HT-29 (cell line): Measurements from ENCODE around the gene TOMM22. TPM values are rescaled to one million over a fixed set of nuclear protein-coding genes. Genes with fewer than 3 reads are reported as not detected.

Experiments used
- DNase-seq: peaks from one replicate; pipeline ENCODE4 v3.0.0-alpha.2; 2015; ENCODE audit warnings: low spot score
- total RNA-seq: library from RNA; depleted of rRNA; stranded (reverse); fragments of >200 nt; shearing (Covaris generic); gene quantifications from 2 replicates; pipeline ENCODE4 v1.2.3, GENCODE V29; 2014

The TOMM22 gene
- total RNA-seq, 1 experiment from 2014 or later: 46.5 TPM

DNA sequence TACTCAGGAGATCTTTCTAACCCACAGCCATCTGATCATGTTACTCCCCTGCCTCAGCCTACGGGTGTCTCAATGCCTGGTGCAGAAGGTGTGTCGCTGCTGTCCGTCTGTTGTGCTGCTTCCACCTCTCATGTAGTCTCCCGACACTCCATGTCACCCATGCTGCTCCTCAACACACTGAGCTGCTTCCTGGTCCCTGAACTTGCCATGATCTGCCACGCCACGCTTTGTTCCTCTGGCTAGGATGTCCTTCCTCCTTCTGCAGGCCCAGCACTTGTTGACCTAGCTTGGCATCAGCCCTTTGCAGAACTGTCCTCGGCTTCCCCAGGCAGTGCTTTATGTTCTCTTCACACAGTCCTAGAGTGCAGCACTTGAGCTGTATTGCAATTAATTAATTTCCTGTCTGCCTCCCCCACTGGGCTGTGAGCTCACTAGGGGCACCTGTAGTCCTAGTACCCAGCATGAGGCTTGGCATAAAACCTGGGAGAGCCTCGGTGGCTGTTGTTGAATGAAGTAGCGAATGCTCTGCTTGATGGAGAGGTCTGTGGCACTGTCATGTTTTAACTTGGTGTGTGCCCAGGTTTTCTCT, 33.5 kb downstream of the TOMM22 start:
- no peak for DNase-seq

DNA sequence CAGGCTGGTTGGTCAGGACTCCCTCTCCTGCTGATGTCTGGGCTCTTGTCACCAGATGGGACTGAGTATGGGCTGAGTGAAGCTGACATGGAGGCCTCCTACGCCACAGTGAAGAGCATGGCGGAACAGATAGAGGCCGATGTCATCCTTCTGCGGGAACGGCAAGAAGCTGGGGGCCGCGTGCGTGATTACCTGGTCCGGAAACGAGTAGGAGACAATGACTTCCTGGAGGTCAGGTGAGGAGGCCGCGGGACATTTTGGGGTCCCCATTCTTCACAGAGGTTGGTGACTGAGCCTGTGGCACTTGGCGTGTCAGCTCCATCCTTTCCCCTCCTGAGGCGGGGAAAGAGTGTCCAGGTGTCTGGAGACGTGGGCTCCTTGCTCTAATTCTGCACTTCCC, 34.1 kb downstream of the TOMM22 start:
- DNase-seq: no peak

DNA sequence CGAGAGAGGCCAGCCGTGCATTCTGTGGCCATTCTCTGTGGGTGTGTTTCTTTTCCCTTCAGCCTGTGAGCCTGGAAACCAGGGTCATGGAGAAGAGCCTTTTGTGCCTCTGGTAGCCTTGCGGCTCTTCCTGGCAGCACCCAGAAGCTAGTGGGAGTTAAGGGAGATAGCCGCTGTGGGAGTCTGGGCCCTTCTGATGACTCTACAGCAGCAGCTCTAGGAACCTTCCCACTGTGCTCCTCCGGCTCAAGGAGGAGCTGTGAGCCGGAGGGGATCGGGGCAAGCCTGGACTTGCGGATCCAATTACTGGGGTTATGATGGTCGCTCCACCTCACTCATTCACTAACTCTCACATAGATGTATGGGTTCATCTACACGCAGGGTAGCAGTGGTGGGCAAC, 34.5 kb downstream of the TOMM22 start:
- no peak for DNase-seq

DNA sequence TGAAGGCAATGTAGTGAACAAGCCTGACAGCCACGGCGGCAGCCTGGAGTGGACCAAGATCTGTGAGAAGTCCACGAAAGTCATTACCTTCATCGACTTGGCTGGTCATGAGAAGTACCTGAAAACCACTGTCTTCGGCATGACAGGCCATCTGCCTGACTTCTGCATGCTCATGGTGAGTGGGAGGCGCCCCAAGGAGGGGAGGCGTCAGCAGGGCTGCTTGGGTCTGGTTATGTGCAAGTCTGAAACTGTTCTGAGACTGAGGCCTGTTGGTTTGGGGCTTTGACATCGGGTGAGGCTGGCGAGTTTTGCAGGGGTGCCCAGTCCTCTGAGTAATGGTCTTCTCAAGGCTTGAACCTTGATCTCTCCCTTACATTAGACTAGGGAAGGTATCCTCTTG, 35.1 kb downstream of the TOMM22 start:
- no peak for DNase-seq

DNA sequence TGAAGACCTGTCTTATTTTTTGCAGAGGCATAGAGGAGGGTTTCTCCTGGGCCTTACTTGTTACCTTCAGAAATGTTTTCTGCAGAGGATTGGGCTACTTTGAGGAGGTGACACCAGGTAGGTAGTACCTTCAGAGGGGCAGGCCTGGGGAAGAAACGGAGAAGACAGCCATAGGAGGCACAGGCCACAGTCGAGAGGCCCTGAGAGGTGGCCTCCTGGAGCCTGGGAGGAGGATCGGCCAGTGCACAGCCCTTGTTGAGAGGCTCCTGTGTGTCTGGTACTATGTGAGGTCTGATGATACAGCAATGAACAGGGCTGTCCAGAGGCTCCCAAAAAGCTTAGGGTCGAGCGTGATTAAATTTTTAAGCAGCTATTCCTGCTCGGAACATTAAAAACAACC, 35.5 kb downstream of the TOMM22 start:
- no peak for DNase-seq

DNA sequence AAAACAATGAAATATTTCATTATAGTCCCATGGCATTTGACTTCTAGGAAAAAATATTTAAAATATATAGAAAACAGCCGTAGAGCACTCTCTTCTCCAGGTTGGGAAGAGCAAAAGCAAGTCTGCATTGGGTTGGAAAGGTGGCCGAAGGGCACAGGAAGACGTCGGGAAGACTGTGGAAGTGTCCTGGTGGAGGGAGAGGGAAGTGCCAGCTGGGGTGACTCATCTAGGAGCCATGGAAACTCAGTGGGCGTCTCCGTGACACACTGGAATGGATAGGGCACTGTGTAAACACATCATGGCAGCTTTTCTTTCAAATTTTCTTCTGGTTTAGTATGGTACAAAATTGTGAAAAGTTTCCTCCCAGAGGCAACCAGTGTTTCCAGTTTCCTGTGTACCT, 36.7 kb downstream of the TOMM22 start:
- DNase-seq: peak; percentile 82

DNA sequence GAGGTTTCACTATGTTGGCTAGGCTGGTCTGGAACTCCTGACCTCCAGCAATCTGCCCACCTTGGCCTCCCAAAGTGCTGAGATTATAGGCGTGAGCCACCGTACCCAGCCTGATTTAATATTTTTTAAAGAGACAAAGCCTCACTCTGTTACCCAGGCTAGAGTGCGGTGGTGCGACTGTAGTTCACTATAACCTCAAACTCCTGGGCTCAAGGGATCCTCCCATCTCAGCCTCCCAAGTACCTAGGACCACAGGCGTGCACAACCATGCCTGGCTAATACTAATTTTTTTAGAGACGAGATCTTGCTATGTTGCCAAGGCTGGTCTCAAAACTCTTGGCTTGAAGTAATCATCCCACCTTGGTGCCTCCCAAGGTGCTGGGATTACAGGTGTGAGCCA, 37.4 kb downstream of the TOMM22 start:
- no peak for DNase-seq

DNA sequence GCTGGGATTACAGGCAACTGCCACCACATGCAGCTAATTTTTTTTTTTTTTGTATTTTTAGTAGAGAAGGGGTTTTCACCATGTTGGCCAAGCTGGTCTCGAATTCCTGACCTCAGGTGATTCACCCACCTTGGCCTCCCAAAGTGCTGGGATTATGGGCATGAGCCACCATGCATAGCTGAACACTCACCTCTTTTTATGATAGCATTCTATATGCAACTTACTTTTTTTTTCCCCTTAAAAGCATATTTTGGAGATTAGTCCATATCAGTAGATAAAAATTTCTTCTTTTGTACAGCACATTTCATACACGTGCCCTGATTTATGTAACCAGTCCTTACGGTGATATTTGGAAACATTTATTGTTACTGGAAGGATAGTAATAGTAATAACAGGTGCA, 38.6 kb downstream of the TOMM22 start:
- DNase-seq: no peak

DNA sequence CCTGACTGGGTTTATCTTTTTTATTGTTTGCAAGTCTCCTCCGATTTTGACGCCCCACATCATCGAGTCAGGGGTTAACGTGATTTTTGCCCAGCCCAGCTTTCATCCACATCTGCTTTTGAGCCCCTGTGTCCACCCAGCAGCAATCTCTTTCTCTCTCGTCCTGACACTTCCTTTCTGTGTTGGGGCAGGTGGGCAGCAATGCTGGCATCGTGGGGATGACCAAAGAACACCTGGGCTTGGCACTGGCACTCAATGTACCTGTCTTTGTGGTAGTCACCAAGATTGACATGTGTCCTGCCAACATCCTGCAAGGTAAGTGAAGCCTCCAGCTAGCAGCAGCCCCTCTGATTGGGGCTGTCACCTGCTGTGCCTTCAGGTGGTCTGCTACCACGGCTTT, 39.8 kb downstream of the TOMM22 start:
- DNase-seq: no peak

DNA sequence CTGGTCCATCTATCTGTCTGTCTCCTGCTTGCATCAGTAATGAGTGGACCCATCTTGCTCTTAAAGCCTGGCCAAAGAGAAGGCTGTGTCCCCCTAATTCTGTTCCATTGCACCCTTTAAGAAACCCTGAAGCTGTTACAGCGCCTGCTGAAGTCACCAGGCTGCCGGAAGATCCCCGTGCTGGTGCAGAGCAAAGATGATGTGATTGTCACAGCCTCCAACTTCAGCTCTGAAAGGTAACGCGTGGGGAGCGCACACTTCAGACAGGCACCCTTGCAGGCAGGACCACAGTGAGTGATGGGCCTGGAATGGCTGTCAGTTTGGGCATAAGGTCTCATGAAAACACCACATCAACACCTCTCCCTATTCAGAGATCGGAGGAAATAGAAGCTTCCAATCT, 42.4 kb downstream of the TOMM22 start:
- no peak for DNase-seq

DNA sequence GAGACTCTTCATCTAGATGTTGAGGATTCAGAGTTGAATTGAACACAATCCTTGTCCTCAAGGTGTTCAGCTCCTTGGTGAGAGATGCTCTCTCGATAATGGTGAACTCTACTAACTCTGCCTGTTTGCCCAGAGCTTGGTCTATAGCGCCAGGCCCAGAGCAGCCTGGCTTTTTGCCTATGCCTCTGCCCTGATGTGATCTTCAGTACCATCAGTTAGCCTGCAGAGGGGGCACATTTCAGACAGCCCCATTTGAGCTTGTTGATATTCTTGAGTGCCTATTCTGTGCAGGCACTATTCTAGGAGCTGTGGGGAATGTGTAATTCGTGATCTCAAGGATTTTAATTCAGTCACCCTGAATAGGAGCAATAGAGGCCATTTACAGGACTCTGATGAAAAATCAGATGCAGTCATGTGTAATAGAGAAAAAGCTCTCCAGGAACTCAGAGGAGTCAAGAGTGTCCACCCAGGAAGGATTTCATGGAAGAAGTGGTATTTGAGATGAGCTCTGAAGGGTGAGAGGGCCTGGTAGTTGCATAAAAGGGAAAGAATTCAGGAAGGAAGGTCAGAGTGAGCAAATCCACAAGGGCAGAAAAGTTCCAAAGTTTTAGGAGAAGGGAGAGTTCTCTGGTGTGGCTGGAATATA, 43.3 kb downstream of the TOMM22 start:
- peak; percentile 68 for DNase-seq

DNA sequence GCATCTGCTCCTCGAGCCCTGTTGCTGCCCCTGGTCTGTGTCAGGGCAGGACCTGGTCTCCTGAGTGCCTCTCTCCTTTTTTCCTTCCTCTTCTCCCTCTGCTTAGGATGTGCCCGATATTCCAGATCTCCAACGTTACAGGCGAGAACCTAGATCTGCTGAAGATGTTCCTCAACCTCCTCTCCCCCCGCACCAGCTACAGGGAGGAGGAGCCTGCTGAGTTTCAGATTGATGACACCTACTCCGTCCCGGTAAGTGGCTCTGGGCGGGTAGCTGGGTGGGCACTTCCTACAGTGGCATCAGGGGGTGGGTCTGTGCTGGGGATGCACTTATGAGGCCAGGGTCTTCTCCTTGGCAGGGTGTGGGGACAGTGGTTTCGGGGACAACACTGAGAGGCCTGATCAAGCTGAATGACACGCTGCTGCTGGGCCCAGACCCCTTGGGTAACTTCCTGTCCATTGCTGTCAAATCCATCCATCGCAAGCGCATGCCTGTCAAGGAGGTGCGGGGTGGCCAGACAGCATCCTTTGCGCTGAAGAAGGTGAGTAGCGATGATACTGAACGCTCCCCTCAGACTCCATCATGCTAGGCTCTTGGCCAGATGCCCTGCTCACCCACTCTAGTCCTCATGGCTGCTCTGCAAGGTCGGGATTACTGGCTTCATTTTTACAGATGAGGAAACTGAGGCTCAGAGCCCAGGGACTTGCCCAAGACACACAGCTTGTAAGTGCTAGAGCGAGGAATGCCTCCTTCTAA, 44.3 kb downstream of the TOMM22 start:
- DNase-seq: no peak

DNA sequence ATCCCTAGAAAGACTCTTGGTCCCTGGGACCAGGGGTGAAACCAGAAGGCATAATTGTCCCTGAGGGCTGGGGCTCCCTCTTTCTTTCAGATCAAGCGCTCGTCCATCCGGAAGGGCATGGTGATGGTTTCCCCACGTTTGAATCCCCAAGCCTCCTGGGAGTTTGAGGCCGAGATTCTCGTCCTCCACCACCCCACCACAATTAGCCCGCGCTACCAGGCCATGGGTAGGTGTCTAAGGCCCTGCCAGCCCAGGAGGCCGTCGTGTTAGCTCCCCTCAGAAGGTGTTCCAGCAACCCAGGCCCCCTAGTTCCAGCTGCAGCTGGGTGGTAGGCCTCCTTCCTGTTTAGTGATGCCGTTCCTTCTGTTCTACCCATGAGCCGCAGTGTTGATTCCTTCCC, 45.4 kb downstream of the TOMM22 start:
- no peak for DNase-seq

DNA sequence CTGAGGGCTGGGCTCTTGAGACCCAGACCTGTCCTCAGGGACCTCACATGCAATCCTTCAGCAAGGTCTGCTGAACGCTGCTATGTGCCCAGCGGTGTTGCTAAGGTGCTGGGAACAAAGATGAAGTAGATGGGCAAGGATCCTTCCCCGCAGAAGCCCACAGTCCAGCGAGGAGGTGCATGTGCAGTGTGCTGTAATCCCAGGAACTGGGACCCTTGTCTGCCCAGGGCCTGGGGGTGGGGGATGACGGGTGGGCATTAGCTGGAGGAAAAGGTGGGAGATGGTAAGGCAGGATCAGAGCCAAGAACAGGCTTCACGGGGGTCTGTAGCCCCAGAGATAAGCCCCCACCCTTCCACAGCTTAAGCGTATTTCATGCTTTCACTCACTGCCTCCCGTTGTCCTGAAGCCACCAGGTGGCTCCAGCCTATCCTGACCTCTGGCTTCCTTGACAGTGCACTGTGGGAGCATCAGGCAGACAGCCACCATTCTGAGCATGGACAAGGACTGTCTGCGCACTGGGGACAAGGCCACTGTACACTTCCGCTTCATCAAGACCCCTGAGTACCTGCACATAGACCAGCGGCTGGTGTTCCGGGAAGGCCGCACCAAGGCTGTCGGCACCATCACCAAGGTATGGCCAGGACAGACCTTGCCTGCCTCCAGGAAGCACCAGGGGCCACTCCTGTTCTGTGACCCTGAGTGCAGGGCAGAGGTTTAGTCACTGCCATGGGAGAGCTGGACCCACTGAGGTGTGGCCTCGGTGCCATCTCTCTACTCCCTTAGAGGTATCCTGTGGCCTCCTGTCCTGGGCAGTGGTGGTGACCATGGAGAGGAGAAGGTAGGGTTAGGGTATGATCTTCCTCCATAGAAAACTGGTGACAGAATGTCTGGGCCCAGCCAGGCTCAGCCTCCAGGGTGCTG, 46.0 kb downstream of the TOMM22 start:
- DNase-seq: no peak

DNA sequence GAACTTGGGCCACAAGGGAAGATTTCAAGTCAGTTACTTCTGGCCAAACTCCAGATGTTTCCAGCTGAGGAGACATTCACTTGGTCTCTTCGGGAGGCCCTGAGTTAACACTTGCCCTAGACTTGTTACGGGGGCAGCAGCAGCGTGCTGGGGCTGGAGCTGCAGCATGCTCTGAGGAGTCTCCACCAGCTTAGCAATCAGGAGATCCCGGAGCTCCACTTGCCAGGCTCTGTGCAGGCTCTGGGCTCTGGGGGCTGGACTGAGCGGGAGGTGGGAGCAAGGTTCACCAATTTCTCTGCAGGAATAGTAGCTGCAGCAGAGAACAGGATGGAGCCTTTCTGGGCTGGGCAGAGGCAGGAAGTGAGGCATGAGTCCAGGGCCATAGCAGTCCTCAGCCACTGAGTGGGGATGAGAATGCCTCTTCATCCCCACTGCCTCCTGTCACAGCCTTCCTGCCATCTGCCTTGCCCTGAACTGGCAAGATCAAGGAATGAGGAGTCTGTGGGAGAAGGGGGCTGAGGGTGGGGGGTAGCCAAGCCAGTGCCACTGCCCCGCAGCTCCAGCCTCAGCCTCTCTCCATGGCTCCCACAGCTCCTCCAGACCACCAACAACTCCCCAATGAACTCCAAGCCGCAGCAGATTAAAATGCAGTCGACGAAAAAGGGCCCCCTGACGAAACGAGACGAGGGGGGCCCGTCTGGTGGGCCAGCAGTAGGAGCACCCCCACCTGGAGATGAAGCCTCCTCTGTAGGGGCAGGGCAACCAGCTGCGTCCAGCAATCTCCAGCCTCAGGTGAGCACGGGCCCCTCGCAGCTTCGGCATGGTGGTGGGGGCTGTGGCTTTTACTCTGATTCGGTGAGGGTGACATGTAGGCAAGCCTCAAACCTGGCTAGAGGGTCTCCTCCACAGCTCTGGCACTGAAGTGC, 47.4 kb downstream of the TOMM22 start:
- no peak for DNase-seq

DNA sequence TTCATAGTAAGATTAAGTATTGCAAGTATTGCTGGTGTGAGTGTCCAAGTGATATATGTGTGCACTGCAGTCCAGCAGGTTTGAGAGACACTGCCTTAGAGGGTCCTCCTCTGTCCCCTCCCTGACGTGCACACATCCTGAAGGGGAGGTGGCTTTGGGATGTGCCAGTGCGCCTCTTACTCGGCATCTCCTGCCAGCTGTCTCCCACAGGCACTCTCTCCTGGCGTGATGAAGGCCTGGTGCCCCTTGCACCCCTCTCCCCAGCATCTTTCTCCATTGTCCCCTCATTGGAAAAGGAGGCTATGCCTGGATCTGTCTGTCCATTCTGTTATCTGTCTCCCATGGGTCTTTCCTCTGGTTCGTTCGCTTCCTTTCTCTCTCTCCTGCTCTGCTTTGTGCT, 48.2 kb downstream of the TOMM22 start:
- DNase-seq: no peak

DNA sequence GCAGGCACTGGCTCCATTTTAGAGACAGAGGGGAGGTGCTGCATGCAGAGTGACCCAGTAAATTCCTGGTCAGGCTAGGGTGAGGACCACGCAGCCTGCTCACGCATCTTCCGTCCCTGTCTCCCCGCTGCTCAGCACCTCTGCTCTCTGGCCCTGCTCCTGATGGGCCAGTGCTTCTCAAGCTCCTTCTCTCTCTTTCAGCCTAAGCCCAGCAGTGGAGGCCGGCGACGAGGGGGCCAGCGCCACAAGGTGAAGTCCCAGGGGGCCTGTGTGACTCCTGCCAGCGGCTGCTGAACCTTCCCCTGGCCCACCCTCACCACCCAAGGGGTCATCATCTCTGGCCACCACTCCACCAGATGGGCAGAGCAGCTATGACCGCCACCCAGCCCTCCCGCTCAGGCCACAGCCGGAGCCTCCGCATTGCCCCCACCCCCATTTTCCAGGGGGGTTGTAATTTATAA, 48.7 kb downstream of the TOMM22 start:
- no peak for DNase-seq

DNA sequence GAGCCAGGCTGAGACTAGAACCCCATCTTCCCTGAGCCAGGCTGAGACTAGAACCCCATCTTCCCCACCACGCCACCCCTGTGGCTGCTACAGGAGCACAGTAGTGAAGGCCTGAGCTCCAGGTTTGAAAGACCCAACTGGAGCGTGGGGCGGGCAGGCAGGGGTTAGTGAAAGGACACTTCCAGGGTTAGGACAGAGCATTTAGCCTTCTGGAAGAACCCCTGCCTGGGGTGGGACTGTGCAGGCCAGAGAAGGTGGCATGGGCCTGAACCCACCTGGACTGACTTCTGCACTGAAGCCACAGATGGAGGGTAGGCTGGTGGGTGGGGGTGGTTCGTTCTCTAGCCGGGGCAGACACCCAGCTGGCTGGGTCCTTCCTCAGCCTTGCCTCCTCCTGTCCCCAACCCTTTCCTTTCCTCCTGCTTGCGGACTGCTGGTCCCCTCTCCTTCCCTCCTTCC, 50.0 kb downstream of the TOMM22 start:
- no peak for DNase-seq

DNA sequence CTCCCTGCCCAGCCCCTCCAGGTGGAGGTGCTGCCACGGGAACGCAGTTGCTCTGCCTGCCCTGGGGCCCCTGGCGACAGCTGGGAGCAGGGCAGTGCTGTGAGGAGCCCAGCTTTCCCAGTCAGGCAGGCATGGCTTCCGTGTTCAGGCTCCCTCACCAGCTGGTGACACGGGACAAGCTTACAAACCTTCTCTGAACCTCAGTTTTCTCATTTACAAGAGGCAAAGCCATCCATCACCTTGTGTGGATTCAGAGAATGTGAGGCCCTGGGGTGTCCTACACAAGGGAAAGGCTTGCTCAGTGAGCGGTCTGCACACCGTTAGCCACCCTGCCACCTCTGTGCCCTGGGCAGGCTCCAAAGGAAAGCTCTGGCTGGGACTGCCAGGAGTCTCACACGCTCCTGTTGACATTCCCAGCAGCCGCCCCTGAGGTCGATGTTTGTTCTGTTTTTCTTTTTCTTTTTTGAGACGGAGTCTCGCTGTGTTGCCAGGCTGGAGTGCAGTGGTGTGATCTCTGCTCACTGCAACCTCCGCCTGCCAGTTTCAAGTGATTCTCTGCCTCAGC, 50.6 kb downstream of the TOMM22 start:
- DNase-seq: no peak

DNA sequence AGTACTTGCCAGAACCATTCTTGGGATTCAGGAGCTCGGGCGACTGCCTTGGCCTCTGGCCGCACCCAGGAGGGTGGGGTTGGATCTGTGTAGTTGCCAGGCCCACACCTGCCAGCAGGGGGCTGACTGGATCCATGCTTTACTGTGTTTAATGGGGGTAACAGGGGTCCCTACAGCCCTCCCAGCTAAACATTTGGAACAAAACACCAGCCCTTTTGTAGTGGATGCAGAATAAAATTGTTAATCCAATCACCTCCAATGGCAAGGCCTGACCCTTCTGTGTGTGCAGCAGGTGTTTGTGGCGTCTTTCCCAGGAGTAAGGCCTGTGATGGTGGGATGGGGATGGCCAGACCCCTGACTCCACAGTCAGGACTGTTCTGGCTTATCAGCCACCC, 51.6 kb downstream of the TOMM22 start:
- DNase-seq: peak; percentile 48
